ENCODE measurements around the gene DOCK1.
A peak's percentile ranks its signal among the peaks of the same experiment; 100 is the strongest.

DOCK1 gene

GRCh38 chr10:127354255-127354654 lies 449.0 kb downstream of the DOCK1 start:
- no peak for DNase-seq (ENCODE audit: low spot score)

DNA sequence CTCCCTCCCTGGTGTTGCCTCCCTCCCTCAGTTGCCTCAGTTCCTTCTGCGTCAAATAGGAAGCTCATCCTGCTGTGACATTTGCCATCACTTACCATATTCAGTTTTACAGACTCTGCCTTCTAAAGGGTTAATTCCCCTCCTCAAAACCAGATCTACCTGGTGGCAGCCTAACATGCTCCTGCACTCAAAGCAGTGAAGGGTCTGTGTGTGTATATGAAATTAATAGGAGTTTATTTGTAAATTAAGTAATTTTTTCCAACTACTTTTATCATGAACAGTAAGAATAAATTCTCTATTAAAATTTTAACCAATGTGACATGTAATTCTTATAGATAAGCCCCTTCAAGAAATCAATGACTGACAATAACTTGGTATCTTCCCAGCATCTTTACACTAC lies 449.8 kb downstream of the DOCK1 start:
- no peak for DNase-seq (ENCODE audit: low spot score)

- no peak for DNase-seq (ENCODE audit: low spot score)
Measured at GRCh38 chr10:127356360-127356759, 451.1 kb downstream of the DOCK1 start.

- no peak for DNase-seq (ENCODE audit: low spot score)
Measured at GRCh38 chr10:127357265-127357664, 452.0 kb downstream of the DOCK1 start.

GRCh38 chr10:127358337-127358736 lies 453.1 kb downstream of the DOCK1 start:
- DNase-seq (ENCODE audit: low spot score): no peak

DNA sequence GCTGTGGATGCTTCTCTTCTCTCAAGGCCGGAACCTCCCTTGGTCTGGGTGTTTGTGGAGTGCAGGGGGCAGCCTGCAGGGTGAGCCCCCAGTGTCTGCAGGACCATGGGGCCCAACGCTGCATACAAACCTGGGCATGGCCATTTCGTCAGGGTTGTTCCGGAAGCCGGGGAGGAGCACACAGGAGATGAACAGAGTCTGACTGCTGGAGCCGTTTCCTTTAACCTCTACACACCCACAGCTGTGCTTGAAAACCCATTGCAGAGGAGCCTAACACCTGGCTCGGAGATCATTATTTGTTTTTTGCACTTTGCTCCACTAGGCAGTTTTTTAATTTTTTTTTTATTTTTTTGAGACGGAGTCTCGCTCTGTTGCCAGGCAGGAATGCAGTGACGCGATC lies 458.8 kb downstream of the DOCK1 start:
- DNase-seq (ENCODE audit: low spot score): no peak

DNA sequence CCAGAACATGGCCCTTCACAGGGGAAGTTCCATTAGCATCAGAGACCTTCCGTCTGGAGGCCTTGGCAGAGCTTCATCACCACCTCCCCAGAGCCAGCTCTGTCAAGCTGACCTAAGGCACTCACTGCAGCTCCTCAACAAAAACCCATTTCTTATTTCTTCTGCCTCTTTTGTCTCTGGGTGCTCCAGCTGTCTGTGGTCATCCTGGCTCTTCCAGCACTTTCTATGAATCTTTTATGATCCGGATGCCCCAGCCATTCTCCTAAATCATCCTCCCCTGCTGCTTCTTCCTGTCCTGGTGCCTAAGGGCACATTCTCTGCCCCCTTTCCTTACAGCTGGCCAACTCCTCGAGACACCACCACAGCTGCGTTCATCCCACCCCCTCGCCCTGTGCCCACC lies 462.9 kb downstream of the DOCK1 start:
- DNase-seq (ENCODE audit: low spot score): no peak

DNA sequence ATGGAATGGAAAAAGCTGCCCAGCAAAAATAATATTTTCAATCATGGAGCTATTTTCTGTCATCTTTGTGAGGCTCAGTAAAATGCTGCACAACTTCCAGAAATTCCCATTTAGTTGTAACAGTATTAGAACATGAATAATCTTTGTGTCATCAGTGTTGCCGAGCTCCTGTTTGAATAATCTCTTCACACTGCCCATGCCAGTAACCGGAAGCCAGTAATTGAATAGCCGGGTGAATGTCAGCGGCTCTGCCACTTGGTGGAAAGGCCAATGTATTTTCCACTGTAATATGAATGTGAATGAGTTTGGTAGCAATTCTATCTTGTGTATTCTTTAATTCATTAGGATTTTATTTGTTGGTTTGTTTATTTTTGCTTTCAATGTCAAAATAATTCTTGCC lies 463.7 kb downstream of the DOCK1 start:
- DNase-seq (ENCODE audit: low spot score): no peak

DNA sequence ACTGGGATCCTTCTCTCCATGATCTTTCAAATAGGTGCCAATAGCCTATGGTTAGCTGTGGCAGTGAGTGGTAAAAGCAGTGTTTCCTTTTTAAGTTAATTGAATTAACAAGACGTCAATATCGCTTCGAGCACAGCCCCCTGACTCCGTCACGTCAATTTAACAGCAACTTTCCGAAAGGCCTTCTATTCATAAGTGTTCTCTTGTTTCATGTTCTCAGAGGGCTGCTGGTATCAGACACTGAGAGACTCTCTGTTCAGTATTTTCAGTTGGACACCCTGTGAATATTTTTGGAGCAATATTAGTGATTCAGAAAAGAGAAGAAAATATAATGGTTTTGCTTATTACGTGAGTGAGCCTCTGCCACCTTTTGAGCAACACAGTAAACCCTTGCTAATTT lies 465.4 kb downstream of the DOCK1 start:
- no peak for DNase-seq (ENCODE audit: low spot score)

DNA sequence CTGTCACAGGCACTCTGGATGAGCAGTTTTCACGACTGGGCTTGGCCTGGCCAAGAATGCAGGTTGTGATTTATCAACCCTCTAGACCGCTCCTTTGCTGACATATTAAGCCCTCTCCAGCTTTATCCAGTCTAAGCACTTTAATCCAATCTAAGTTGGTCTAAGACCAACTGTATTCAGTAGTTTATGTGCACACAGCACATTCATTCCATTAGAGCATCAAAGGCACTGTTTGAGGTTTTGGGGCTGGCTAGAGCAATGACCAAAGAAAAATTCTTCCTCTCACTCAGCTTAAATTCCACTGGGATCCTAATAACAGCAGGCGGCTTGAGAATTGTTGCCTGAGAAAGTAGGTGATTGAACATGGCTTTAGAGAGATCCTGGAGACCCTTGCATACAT lies 467.1 kb downstream of the DOCK1 start:
- no peak for DNase-seq (ENCODE audit: low spot score)

DNA sequence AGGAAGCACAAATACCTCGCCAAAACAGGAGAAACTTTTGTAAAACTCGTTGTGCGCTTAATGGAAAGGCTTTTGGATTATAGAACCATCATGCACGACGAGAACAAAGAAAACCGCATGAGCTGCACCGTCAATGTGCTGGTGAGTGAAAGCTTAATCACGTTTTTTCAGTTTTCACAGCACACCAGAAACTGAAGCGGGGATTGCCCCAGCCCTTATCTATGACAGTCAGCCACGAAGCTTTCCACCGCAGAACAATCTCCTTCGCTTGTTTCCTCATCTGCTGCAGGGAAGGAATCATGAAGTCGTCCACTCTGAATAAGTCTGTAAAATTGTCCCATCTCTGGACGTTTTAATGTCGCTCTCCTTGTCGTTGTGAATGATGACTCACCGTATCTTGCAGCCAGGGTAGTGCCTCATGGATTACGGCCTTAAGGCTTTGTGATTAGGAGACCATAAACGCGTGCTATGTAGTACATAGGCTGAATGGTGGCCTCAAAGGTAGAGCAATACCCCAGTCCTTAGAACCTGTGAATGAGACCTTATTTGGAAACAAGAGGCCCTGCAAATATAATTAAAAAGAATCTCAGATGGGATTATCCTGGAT lies 468.9 kb downstream of the DOCK1 start:
- no peak for DNase-seq (ENCODE audit: low spot score)

- no peak for DNase-seq (ENCODE audit: low spot score)
Measured at GRCh38 chr10:127374901-127375300, 469.7 kb downstream of the DOCK1 start.

DNA sequence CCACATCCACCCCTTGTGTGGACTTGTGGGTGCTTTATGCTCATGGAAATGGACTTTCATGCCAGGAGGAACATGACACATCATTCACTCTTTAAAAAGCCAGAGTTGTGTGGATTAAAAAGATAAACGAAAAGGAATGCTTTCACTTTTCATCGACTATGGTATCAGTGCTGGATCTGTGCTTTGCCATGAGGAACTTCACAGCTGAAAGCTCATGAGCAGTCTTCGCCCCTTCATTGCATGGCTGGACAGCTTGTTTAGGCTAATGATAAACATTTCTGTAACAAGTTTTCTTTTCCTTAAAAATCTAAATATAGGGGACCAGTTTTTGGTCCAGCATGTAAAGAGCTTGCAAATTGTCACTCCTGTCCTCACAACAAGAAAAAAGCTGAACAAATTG lies 470.2 kb downstream of the DOCK1 start:
- DNase-seq (ENCODE audit: low spot score): no peak

GRCh38 chr10:127376071-127376470 lies 470.8 kb downstream of the DOCK1 start:
- no peak for DNase-seq (ENCODE audit: low spot score)

- DNase-seq (ENCODE audit: low spot score): no peak
Measured at GRCh38 chr10:127378628-127379027, 473.4 kb downstream of the DOCK1 start.

DNA sequence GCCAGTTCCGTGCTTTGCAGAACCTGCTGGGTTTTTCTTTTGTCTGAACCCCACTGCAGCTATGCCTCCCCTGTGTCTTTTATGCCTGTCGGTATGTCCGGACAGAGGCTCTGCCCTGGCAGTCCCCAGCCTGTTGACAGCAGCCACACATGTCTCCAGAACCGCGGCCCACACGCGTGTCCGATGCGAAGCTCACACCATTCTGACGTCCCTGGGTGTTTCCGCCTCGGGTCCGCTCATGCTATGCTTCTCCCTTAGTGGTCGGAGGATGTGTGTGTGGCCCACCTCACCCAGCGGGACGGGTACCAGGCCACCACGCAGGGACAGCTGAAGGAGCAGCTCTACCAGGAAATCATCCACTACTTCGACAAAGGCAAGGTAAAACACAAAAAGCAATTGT lies 479.3 kb downstream of the DOCK1 start:
- DNase-seq (ENCODE audit: low spot score): no peak

GRCh38 chr10:127385066-127385465 lies 479.8 kb downstream of the DOCK1 start:
- DNase-seq (ENCODE audit: low spot score): no peak

- no peak for DNase-seq (ENCODE audit: low spot score)
Measured at GRCh38 chr10:127386606-127387327, 481.5 kb downstream of the DOCK1 start.

DNA sequence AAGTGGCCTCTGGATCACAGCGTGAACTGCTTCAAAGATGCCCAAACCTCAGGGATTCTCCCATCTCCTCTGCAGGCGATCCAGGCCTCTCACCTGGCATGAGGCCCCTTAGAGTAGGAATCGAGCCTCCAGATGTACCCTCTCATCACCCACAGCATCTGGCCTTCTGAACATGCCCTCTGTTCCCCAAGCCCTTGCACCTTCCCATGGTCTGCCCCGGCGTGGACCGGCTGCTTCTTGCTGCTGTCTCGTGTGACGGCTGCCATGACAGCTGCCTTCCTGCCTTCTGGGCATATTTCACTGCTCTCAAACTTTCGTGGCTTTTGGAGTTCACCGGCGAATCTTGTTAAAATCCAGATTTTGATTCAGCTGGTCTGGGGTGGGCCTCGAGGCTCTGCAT lies 486.6 kb downstream of the DOCK1 start:
- no peak for DNase-seq (ENCODE audit: low spot score)

DNA sequence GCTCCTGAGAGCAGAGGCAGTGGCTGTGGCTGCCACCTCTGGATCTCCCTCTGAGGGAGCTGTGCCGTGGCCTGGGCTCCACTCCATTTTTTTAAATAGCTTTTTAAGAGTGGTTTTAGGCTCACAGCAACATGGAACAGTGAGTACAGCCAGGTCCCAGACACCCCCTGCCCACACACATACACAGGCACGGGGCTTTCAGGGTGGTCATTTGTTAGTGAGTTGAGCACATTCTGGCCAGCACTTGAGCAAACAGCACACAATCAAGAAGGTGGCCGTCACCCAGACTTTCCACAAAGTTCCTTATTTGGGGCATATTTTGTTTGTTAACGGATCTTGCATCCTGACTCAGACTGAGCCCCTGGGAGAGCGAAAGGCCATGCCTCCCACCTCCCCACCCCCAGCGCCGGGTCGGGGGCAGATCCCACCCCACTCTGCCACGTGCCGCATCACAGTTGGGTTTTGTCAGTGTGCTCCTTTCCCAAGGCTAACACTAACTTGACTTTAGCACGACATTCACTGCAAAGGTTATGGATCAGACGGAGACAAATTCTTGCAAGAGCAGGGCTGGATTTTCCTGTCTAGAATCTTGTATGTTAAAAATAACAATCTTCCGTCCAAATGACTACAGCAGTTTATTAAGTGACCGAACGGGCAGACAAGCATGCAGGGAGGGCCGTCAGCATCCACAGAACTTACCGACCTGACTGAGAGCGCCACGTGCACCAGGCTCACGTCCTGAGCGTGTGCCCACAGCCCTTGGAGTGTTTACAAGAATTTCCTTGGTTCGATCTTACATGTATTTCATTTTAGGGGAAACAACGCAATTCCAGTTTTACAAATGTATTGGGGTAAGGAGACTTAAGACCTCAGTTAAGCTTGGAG lies 487.4 kb downstream of the DOCK1 start:
- DNase-seq (ENCODE audit: low spot score): no peak

DNA sequence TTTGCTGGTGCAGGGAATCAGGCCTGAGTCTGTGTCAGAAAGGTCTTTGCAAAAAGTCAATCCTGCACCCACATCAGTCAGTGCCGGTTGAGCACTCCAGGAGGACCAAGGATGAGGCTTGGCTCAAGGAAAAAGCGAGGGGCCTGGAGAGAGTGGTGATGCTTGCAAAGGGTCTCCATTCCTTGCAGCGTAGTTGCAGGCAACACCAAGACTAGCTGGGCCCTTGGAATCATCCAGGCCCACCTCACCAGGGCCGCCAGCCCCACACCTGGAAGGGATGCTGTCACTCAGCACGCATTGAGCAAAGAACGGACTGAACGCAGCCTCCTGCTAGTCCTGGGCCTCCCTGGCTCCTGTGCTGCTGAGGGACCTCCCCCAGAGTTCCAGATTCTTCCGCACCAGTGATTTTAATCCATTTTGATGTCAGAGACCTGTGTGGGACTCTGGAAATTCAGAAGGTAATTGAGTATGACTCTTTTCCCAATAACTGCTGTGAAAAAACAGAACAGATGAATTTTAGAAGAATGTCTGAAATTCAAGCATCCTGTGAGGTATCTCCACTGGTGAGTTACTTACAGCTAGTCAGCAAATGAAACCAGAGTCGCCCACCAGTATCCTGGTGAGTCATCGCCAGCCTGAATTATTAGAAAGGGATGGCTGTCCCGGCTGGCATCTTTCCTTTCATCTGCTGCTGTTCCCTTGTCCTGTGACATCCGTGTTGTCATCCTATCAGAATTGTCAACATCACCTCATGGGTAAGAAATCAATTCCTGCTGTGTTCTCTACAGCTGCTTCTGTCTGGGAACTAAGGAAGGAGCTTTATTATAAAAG lies 493.1 kb downstream of the DOCK1 start:
- peak; percentile 67 for DNase-seq (ENCODE audit: low spot score)

- DNase-seq (ENCODE audit: low spot score): no peak
Measured at GRCh38 chr10:127398971-127399365, 493.7 kb downstream of the DOCK1 start.
